HG03064 (cell line): Measurements from ENCODE around the gene MET.
A peak's percentile ranks its signal among the peaks of the same experiment; 100 is the strongest.

Experiments
- ATAC-seq: cut with Tn5 transposase; IDR thresholded peaks from one replicate; pipeline ENCODE4 v1.9.1; 2021; ENCODE audit warnings: low read depth; ENCODE audit not compliant: unreplicated experiment

Gene MET

GRCh38 chr7:116777651-116778281 is 105.8 kb downstream of the MET start:
- no peak for ATAC-seq

- ATAC-seq: no peak
Observed at GRCh38 chr7:116779216-116779615, 107.2 kb downstream of the MET start.

GRCh38 chr7:116779931-116780330 is 107.9 kb downstream of the MET start:
- ATAC-seq: no peak

GRCh38 chr7:116780521-116780920 is 108.5 kb downstream of the MET start:
- ATAC-seq: no peak

- no peak for ATAC-seq
Observed at GRCh38 chr7:116780966-116781365, 109.0 kb downstream of the MET start.

- no peak for ATAC-seq
Observed at GRCh38 chr7:116781584-116781983, 109.6 kb downstream of the MET start.

GRCh38 chr7:116782177-116782711 is 110.2 kb downstream of the MET start:
- ATAC-seq: no peak

- ATAC-seq: no peak
Observed at GRCh38 chr7:116783666-116784318, 111.8 kb downstream of the MET start.

- ATAC-seq: no peak
Observed at GRCh38 chr7:116784647-116785046, 112.7 kb downstream of the MET start.

- no peak for ATAC-seq
Observed at GRCh38 chr7:116785843-116786242, 113.8 kb downstream of the MET start.

GRCh38 chr7:116786791-116787443 is 114.9 kb downstream of the MET start:
- ATAC-seq: peak; percentile 97

GRCh38 chr7:116787881-116788280 is 115.9 kb downstream of the MET start:
- no peak for ATAC-seq

- ATAC-seq: no peak
Observed at GRCh38 chr7:116788572-116789197, 116.7 kb downstream of the MET start.

GRCh38 chr7:116790025-116790424 is 118.0 kb downstream of the MET start:
- ATAC-seq: no peak

GRCh38 chr7:116792813-116793212 is 120.8 kb downstream of the MET start:
- ATAC-seq: no peak

GRCh38 chr7:116793795-116794340 is 121.9 kb downstream of the MET start:
- ATAC-seq: no peak

GRCh38 chr7:116796471-116796870 is 124.5 kb downstream of the MET start:
- no peak for ATAC-seq

- ATAC-seq: no peak
Observed at GRCh38 chr7:116797612-116798011, 125.6 kb downstream of the MET start.

- no peak for ATAC-seq
Observed at GRCh38 chr7:116798232-116798631, 126.2 kb downstream of the MET start.

- ATAC-seq: no peak
Observed at GRCh38 chr7:116799916-116800315, 127.9 kb downstream of the MET start.

GRCh38 chr7:116800594-116800993 is 128.6 kb downstream of the MET start:
- ATAC-seq: no peak
